Measurements from ENCODE around the gene SAMM50. TPM values are rescaled to one million over a fixed set of nuclear protein-coding genes. Genes with fewer than 3 reads are reported as not detected.
A peak's percentile ranks its signal among the peaks of the same experiment; 100 is the strongest.

The SAMM50 gene
- total RNA-seq, 2 experiments from 2014 or later, result 42.2 to 57.9 TPM

- Mint-ChIP-seq H3K27ac (peak overlapping the region; percentile 90), H3K9me3 (ENCODE audit: low read depth) (no peaks in the 10 kb centered on the region), H3K4me3 (peak overlapping the region; percentile 85), H3K4me1 (peaks cover 49% of the 10 kb centered on the region), H3K36me3 (peaks cover 4% of the 10 kb centered on the region), H3K27me3 (no peaks in the 10 kb centered on the region)
- CTCF ChIA-PET, result interaction anchor here (0.9 to 2.6 kb wide), 4 partner anchors 10 to 78 kb away, joined by 3 to 8 read pairs (median 3); no protein-coding TSS in a partner anchor
- peak; percentile 68 for DNase-seq
- ATAC-seq, result peak; percentile 72
Observed at GRCh38 chr22:44023404-44024287, 68.4 kb downstream of the SAMM50 start.

- Mint-ChIP-seq H3K36me3 (peaks cover 4% of the 10 kb centered on the region), H3K4me1 (peaks cover 52% of the 10 kb centered on the region), H3K27me3 (no peaks in the 10 kb centered on the region), H3K4me3 (peak within 1 kb of the TSS; percentile 85), H3K9me3 (ENCODE audit: low read depth) (no peaks in the 10 kb centered on the region), H3K27ac (peak within 1 kb of the TSS; percentile 90)
- DNase-seq (peak; percentile 46), ATAC-seq (peak; percentile 34)
- CTCF ChIA-PET, result interaction anchor here (0.9 to 2.6 kb wide), 5 partner anchors 9 to 79 kb away, joined by 3 to 8 read pairs (median 3); no protein-coding TSS in a partner anchor
Observed at GRCh38 chr22:44024288-44024921, 69.2 kb downstream of the SAMM50 start, which contains the start of gene PARVB. Gene PARVB, plus strand, starts transcription at chr22:44024302. Its CDS starts 38 bp downstream, at chr22:44024340.

- Mint-ChIP-seq H3K4me3 (peak overlapping the region; percentile 77), H3K27me3 (no peaks in the 10 kb centered on the region), H3K27ac (peak overlapping the region; percentile 89), H3K4me1 (peaks cover 54% of the 10 kb centered on the region), H3K36me3 (peaks cover 4% of the 10 kb centered on the region), H3K9me3 (ENCODE audit: low read depth) (no peaks in the 10 kb centered on the region)
- ATAC-seq (no peak), DNase-seq (no peak)
- CTCF ChIA-PET, result interaction anchor here (1.5 to 1.6 kb wide), 2 partner anchors 16 to 32 kb away, joined by 5 to 6 read pairs; no protein-coding TSS in a partner anchor
Observed at GRCh38 chr22:44025171-44026065, 70.2 kb downstream of the SAMM50 start.

- CTCF ChIA-PET, result interaction anchor here (1.0 to 2.6 kb wide), 8 partner anchors 11 to 641 kb away, joined by 3 to 10 read pairs (median 6); no protein-coding TSS in a partner anchor
- no peaks in the 10 kb centered on the region for H3K27me3 Mint-ChIP-seq
- DNase-seq, result no peak
- H3K4me3 Mint-ChIP-seq, result peak overlapping the region; percentile 77
- H3K36me3 Mint-ChIP-seq, result peaks cover 4% of the 10 kb centered on the region
- peak overlapping the region; percentile 89 for H3K27ac Mint-ChIP-seq
- H3K9me3 Mint-ChIP-seq (ENCODE audit: low read depth), result no peaks in the 10 kb centered on the region
- no peak for ATAC-seq
- H3K4me1 Mint-ChIP-seq, result peaks cover 61% of the 10 kb centered on the region
Observed at GRCh38 chr22:44026066-44026629, 70.9 kb downstream of the SAMM50 start.

- ATAC-seq (peak; percentile 74), DNase-seq (peak; percentile 91)
- Mint-ChIP-seq H3K4me1 (peaks cover 66% of the 10 kb centered on the region), H3K9me3 (ENCODE audit: low read depth) (no peaks in the 10 kb centered on the region), H3K36me3 (peaks cover 4% of the 10 kb centered on the region), H3K27ac (peak overlapping the region; percentile 89), H3K27me3 (no peaks in the 10 kb centered on the region), H3K4me3 (peak overlapping the region; percentile 67)
- CTCF ChIA-PET, result interaction anchor here (1.0 to 2.6 kb wide), 7 partner anchors 11 to 640 kb away, joined by 3 to 10 read pairs (median 5); no protein-coding TSS in a partner anchor
Observed at GRCh38 chr22:44026630-44027511, 71.6 kb downstream of the SAMM50 start.

GRCh38 chr22:44028091-44028490 lies 72.8 kb downstream of the SAMM50 start:
- Mint-ChIP-seq H3K27ac (peak overlapping the region; percentile 33), H3K27me3 (no peaks in the 10 kb centered on the region), H3K4me1 (peaks cover 58% of the 10 kb centered on the region), H3K36me3 (peaks cover 3% of the 10 kb centered on the region), H3K4me3 (no peak overlapping the region), H3K9me3 (ENCODE audit: low read depth) (no peaks in the 10 kb centered on the region)
- CTCF ChIA-PET, result interaction anchor here (2.1 to 2.6 kb wide), 2 partner anchors 35 to 54 kb away, joined by 9 to 10 read pairs; no protein-coding TSS in a partner anchor
- DNase-seq (no peak), ATAC-seq (no peak)

- peaks cover 3% of the 10 kb centered on the region for H3K36me3 Mint-ChIP-seq
- no peaks in the 10 kb centered on the region for H3K27me3 Mint-ChIP-seq
- no peak overlapping the region for H3K27ac Mint-ChIP-seq
- ATAC-seq (no peak), DNase-seq (no peak)
- no peak overlapping the region for H3K4me3 Mint-ChIP-seq
- CTCF ChIA-PET, result interaction anchor here (3.1 kb wide), 1 partner anchor 53 kb away, joined by 11 read pairs; no protein-coding TSS in a partner anchor
- H3K4me1 Mint-ChIP-seq, result peaks cover 53% of the 10 kb centered on the region
- no peaks in the 10 kb centered on the region for H3K9me3 Mint-ChIP-seq (ENCODE audit: low read depth)
Observed at GRCh38 chr22:44029069-44029468, 73.8 kb downstream of the SAMM50 start.

- no peak for ATAC-seq
- Mint-ChIP-seq H3K27ac (no peak overlapping the region), H3K27me3 (no peaks in the 10 kb centered on the region), H3K36me3 (peaks cover 3% of the 10 kb centered on the region), H3K4me3 (no peak overlapping the region), H3K4me1 (peaks cover 51% of the 10 kb centered on the region), H3K9me3 (ENCODE audit: low read depth) (no peaks in the 10 kb centered on the region)
- CTCF ChIA-PET, result interaction anchor here (3.1 kb wide), 1 partner anchor 51 kb away, joined by 11 read pairs; no protein-coding TSS in a partner anchor
- no peak for DNase-seq
Observed at GRCh38 chr22:44030051-44030701, 74.9 kb downstream of the SAMM50 start.

GRCh38 chr22:44030702-44031082 lies 75.5 kb downstream of the SAMM50 start:
- no peaks in the 10 kb centered on the region for H3K27me3 Mint-ChIP-seq
- no peak overlapping the region for H3K4me3 Mint-ChIP-seq
- H3K4me1 Mint-ChIP-seq, result peaks cover 46% of the 10 kb centered on the region
- H3K36me3 Mint-ChIP-seq, result peaks cover 3% of the 10 kb centered on the region
- CTCF ChIA-PET, result interaction anchor here (1.7 to 3.1 kb wide), 2 partner anchors 51 to 595 kb away, joined by 4 to 11 read pairs; no protein-coding TSS in a partner anchor
- no peak for ATAC-seq
- H3K27ac Mint-ChIP-seq, result peak overlapping the region; percentile 48
- no peaks in the 10 kb centered on the region for H3K9me3 Mint-ChIP-seq (ENCODE audit: low read depth)
- DNase-seq, result no peak

- DNase-seq (no peak), ATAC-seq (peak; percentile 26)
- H3K4me3 Mint-ChIP-seq, result no peak overlapping the region
- H3K27me3 Mint-ChIP-seq, result no peaks in the 10 kb centered on the region
- peak overlapping the region; percentile 54 for H3K27ac Mint-ChIP-seq
- CTCF ChIA-PET, result interaction anchor here (1.7 to 3.1 kb wide), 3 partner anchors 38 to 595 kb away, joined by 4 to 15 read pairs (median 11); no protein-coding TSS in a partner anchor
- H3K9me3 Mint-ChIP-seq (ENCODE audit: low read depth), result no peaks in the 10 kb centered on the region
- H3K4me1 Mint-ChIP-seq, result peaks cover 41% of the 10 kb centered on the region
- H3K36me3 Mint-ChIP-seq, result peaks cover 3% of the 10 kb centered on the region
Observed at GRCh38 chr22:44031158-44031952, 76.1 kb downstream of the SAMM50 start.
